HG02610 (cell line): ENCODE results near the gene WNT8B.

ENCODE experiments used
- ATAC-seq: cut with Tn5 transposase; IDR thresholded peaks from one replicate; pipeline ENCODE4 v1.9.1; 2021; ENCODE audit warnings: mild to moderate bottlenecking, moderate library complexity; ENCODE audit not compliant: unreplicated experiment

The WNT8B gene

GRCh38 chr10:100482834-100483185 is 20.0 kb downstream of the WNT8B start:
- ATAC-seq, result no peak

DNA sequence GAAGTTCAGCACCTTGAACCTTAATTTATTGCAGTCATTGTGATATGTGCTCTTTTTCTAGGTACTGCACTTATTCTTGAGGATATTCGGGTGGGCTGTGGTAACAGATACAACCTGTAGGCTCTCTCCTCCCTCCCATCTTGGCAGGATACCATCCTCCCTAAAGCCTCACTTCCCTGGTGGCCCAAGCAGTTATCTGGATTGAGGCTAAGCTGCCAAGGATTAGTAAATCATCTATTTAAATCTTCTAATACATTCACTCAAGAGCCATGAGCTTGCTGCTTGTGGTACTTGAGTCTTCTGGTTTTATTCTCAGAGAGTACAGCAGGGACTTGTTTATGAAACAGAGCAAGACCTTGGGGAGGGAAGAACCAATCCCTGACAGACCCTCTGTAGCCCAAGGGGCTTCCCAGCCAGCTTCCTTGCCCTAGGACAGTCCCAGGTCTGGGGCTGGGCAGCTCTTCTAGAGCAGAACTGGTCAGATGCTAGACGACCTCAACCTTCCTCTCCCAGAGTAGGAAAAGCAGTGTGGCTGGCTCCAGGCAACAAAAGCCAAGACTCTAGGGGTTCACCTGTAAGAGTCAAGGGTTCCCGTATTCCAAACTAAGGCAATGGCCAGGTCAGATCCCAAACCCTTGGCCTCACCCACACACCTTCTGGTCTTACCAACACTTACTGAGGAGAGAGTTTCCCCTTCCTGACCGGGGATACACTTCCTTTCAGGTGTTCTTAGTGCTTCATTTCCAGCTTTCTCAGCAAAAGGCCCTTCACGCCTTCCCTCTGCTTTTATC is 21.3 kb downstream of the WNT8B start:
- ATAC-seq, result no peak

GRCh38 chr10:100485366-100485765 is 22.6 kb downstream of the WNT8B start:
- no peak for ATAC-seq

DNA sequence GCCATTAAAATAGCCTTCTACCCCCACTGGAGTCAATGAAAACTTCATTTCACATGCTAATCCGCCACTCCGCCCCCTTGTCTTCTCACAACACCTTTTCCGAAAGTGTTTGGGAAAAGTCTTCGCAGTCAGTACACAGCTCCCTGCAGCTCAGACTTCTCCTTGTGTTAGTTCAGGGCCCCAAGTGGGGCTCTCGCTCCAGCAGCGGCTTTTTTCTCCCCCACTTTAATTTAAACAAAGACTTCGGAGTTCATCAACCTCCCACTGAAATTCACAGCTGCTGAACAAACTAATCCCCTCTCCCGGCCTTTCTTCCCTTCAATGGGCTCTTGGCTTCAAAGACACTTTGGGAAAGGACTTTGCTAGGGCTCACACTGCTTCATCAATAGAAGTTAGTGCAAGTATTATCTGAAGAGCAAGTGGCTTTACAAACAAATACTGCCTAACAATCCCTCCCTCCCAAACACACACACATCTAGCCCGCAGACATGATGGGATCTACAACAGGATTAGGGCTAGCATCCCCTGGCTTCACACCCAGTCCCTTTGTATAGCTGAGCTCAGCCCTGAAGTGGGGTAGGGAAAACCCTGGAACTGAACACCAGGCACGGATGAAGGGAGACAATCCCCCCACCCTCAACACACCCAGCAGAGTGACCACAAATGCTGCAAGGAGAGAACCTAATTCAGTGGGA is 23.1 kb downstream of the WNT8B start:
- no peak for ATAC-seq

GRCh38 chr10:100487529-100487928 is 24.7 kb downstream of the WNT8B start:
- no peak for ATAC-seq

GRCh38 chr10:100489396-100489795 is 26.6 kb downstream of the WNT8B start:
- no peak for ATAC-seq

- ATAC-seq, result no peak
These were observed 27.7 kb downstream of the WNT8B start for GRCh38 chr10:100490531-100490930.

DNA sequence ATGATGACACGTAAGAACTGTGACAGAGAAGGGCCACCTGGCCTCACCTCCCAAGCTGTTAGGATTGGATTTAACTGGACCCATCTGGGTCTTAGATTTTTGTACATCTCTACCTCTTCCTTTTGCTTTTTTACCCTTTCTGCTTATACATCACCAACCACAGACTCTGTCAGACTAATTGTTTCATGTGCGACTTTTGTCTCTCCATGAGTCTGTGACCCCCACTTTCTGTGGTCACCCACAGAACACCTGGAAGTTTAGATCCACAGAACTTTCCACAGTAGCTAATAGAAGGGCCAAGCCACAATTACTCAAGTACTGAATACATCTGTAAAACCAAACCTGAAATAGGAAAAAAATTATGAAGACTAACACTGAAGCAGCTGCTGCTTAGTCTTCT is 33.8 kb downstream of the WNT8B start:
- no peak for ATAC-seq

GRCh38 chr10:100498059-100498458 is 35.2 kb downstream of the WNT8B start:
- no peak for ATAC-seq

DNA sequence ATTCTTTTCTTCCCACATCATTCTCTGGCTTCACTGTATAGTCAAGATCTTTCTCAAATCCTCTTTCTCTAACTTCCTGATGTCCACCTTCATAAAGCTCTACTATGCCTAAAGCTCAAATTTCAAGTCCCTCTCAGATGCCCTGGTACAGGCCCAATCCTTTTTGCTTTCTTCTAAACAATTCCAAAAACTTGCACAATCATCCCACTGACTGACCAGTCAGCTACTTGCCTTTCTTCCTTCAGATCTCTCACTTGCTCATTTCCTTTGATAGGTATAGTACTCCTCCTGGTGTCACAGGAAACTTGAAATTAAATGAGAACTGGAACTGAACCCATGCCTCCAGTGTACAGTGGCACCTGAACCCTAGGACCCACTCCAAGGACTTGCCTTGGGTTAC is 38.6 kb downstream of the WNT8B start:
- ATAC-seq, result no peak

- no peak for ATAC-seq
These were observed 40.2 kb downstream of the WNT8B start for GRCh38 chr10:100502926-100503494.

DNA sequence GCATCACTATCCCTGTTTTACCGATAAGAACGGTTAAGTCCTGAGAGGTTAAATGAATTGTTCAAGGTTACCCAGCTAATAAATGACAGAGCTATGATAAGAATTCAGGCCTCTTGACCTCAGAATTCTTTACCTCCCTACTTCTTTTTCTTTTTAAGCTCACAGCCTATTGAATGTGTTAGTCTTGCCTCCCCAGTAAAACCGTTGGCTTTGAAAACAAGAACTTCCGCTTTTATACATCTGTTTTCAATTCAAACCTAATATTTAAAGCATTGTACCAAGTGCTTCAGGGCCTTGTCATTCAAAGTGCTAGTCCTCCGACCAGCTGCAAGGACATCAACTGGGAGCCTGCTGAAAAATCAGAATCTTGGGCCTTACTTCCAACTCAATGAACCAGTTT is 41.3 kb downstream of the WNT8B start:
- no peak for ATAC-seq

DNA sequence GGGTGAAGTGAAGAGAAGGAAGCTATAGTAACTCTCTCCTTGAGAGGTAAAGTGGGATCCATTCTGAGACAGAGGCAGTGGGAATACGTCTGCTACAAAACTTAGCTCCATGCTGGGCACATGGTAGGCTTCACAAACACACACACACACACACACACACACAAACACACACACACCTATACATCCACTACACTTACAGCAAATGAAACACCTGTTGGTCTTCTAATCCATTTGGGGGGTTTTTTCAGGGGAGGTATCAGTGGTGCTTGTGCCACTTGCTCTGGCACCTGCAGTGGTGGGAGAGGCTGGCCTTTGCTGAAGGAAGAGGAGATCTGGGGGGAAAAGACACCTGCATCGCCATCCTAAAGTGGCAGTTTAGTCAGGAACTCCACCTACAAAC is 42.4 kb downstream of the WNT8B start:
- no peak for ATAC-seq

DNA sequence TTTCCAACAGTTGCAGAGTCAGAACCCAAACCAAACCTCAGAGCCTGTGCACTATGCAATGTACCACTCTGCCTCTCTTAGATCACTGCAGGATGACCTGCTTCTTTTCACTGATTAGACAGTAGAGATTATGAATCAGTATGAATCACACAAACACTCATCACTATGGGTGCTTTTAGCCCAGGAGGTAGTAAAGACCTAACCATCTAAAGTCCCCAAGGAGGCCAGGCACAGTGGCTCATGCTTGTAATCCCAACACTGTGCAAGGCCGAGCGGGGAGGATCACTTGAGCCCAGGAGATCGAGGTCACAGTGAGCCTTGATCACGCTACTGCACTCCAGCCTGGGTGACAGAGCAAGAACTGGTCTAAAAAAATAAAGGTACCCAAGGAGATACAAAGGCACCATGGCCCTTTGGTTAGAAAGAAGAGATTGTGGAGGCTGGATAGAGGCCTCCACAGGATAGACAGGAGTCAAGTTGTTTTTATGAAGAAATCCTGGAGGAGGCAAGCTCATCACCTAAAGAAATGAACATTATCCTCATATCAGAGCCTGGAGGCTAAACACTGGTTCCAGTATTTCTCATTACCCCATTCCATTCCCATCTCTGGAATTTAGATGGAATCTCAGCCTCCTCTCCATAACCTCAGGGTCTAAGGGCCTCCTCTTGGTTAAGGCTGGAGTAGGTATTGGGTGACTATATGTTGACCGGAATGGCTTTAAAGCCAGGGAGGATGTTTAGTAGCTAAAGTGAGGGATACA is 44.0 kb downstream of the WNT8B start:
- ATAC-seq, result no peak

GRCh38 chr10:100507357-100507732 is 44.5 kb downstream of the WNT8B start:
- no peak for ATAC-seq

- no peak for ATAC-seq
These were observed 45.5 kb downstream of the WNT8B start for GRCh38 chr10:100508266-100508665.

GRCh38 chr10:100508691-100509150 is 45.9 kb downstream of the WNT8B start:
- ATAC-seq, result no peak

DNA sequence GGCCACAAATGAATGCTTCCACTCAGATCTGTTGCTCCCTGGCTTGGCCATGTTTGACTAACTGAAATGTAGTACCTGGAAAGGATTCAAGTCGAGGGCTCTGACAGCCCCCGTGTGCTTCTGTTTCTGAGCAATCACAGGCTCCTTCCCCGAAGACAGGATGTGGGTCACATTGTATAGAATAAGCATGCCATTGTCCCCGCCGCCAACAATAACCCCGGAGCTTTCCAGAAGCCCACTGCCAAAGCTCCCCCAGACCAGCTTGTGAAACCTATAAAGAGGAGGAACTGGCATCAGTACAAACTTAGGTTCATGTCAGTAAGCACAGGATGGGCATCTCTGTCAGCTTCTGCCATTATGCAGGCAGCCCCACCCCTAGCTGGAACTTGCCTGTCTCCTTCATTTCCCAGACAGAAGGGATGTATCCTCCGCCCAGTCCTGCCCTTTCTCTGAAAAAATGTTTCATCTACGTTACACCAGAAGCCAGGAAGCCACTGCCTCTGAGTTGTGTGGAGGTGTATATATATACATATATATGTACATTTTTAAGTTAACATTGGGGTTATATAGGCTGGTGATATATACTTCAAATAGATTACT is 46.5 kb downstream of the WNT8B start:
- ATAC-seq, result no peak

DNA sequence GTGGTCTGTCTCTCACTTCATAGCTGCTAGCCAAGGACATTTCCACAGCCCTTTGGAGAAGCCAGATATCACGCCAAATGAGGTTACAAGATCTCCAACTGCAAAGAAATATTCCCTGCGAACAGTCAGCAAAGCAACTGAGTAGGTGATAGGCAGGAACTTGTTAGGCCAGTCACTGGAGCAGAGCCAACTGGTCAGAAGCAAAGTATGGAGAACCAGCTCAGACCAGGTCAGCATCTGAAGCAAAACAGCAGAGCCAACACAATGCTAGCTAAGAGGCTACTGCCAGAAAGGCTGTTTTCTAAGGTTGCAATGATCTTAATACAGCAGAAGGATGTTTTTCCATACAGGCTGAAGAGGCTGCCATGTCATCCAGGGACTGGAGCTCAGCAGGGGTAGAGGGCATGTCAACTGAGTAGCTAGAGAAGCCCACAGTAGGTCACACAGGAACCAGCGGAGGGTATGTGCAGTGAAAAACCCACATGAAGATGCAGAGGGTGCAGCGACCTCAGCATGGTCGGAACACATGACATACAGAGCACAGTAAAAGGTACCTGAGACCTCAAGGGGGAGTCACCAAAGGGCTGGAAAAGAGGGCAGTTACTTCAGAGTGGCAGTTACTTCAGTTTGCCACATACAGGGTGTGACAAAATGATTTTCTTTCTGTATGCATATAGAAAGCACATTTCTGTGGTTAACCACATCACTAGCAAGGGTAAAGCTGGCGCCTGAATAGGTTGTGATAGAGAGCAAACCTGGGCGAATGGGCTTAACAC is 47.9 kb downstream of the WNT8B start:
- ATAC-seq, result no peak

GRCh38 chr10:100515612-100516011 is 52.8 kb downstream of the WNT8B start:
- no peak for ATAC-seq
